ENCODE data around the gene LPCAT1. TPM values are rescaled to one million over a fixed set of nuclear protein-coding genes. Genes with fewer than 3 reads are reported as not detected.
A peak's percentile ranks its signal among the peaks of the same experiment; 100 is the strongest.

The LPCAT1 gene
- total and polyA plus RNA-seq, 5 donors from 2014 or later = 21.4 to 34.7 (median 25.6) TPM

DNA sequence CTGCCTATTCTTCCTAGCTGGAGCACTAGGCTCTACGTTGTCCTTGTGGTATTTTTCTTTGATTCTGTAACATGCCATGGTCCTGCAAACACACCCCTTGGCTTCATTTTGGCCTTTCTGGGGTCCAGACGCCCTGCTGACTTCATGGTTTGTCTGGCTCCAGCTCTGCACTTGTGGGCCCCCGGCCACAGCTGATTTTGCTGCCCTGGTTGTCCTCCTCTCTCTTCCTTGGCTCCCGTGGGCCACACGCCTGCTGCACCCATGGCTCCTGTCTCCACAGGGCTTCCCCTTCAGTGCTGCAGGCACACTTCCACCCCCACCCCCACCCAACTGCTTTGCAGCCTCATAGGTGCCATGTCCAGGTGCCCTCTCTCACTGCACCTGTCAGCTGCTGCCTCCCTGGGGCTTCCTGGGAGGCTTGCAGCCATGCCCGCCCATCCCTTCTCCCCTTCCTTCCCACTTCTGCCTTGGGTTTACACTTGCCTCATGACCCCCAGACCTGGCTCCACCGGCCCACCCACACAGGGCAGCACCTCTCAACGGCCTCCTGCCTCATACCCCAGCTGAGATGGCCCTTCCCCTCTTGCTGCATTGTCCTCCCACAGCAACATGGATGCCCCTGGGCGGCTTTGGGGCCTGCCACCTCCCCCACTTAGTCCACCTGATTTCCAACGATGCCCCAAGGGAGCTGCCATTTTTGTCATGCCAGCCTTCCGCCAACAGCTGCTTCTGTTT, 104.1 kb downstream of the LPCAT1 start:
- Mint-ChIP-seq H3K27ac (no peak overlapping the region), H3K9me3 (peaks cover 0 to 3% (median 0%) of the 10 kb centered on the region in 7 donors), H3K36me3 (no peaks in the 10 kb centered on the region), H3K4me3 (no peak overlapping the region), H3K4me1 (peaks cover 0 to 5% (median 0%) of the 10 kb centered on the region in 4 donors), H3K27me3 (no peaks in the 10 kb centered on the region)
- Histone ChIP-seq H3K27me3 (ENCODE audit: control insufficient read depth, insufficient read depth, low read length) (no peaks in the 10 kb centered on the region), H3K9me3 (ENCODE audit: control insufficient read depth in 2 of 2, low read length in 2 of 2) (no peaks in the 10 kb centered on the region), H3K4me1 (ENCODE audit: control insufficient read depth, insufficient read depth, low read length, poor library complexity, severe bottlenecking) (no peaks in the 10 kb centered on the region), H3K27ac (ENCODE audit: insufficient read depth, low read length, poor library complexity, severe bottlenecking) (no peak overlapping the region), H3K36me3 (ENCODE audit: control insufficient read depth, insufficient read depth, low read length) (no peaks in the 10 kb centered on the region), H3K4me3 (ENCODE audit: low read depth, low read length) (no peak overlapping the region)
- DNase-seq (no peak), ATAC-seq (ENCODE audit: low read depth in 2 of 2) (no peak)

DNA sequence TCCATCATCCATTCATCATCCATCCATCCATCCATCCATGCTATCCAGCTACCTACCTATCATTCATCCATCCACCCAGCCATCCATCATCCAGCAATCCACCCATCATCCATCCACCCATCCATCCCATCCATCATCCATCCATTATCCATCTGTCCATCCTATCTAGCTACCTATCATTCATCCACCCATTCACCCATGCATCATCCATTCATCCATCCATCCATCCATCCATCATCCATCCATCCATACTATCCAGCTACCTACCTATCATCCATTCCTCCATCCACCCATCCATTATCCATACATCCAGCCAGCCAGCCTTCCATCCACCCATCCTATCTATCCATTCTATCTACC, 104.9 kb downstream of the LPCAT1 start:
- Histone ChIP-seq H3K9me3 (ENCODE audit: control insufficient read depth in 2 of 2, low read length in 2 of 2) (no peaks in the 10 kb centered on the region), H3K4me1 (ENCODE audit: control insufficient read depth, insufficient read depth, low read length, poor library complexity, severe bottlenecking) (no peaks in the 10 kb centered on the region), H3K27ac (ENCODE audit: insufficient read depth, low read length, poor library complexity, severe bottlenecking) (no peak overlapping the region), H3K27me3 (ENCODE audit: control insufficient read depth, insufficient read depth, low read length) (no peaks in the 10 kb centered on the region), H3K4me3 (ENCODE audit: low read depth, low read length) (no peak overlapping the region), H3K36me3 (ENCODE audit: control insufficient read depth, insufficient read depth, low read length) (no peaks in the 10 kb centered on the region)
- DNase-seq = no peak
- ATAC-seq (ENCODE audit: low read depth in 2 of 2) = no peak
- Mint-ChIP-seq H3K4me1 (peaks cover 0 to 5% (median 0%) of the 10 kb centered on the region in 4 donors), H3K27ac (no peak overlapping the region), H3K4me3 (no peak overlapping the region), H3K27me3 (no peaks in the 10 kb centered on the region), H3K9me3 (peaks cover 0 to 3% (median 0%) of the 10 kb centered on the region in 7 donors), H3K36me3 (no peaks in the 10 kb centered on the region)

DNA sequence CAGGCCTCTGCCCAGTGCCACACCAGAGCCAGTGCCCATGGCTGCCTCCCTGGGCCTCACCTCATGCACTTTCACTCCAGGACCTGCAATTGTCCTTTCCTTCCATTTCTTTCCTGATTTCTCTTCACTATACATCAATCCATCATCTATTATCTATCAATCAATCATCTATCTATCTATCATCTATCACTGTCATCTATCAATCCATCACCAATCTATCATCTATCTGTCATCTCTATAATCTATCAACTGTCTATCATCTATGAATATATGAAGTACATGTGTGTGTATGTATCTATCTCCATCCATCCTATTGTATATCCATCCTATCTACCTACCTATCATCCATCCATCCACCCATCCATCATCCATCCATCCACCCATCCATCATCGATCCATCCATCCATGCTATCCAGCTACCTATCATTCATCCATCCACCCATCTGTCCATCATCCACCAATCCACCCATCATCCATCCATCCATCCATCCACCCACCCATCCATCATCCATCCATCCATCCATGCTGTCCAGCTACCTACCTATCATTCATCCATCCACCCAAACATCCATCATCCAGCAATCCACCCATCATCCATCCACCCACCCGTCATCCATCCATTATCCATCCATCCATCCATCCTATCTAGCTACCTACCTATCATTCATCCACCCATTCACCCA, 105.4 kb downstream of the LPCAT1 start:
- Mint-ChIP-seq H3K27ac (no peak overlapping the region), H3K27me3 (no peaks in the 10 kb centered on the region), H3K4me3 (no peak overlapping the region), H3K36me3 (no peaks in the 10 kb centered on the region), H3K4me1 (peaks cover 0 to 5% (median 0%) of the 10 kb centered on the region in 4 donors), H3K9me3 (peaks cover 0 to 3% (median 0%) of the 10 kb centered on the region in 7 donors)
- Histone ChIP-seq H3K4me3 (ENCODE audit: low read depth, low read length) (no peak overlapping the region), H3K36me3 (ENCODE audit: control insufficient read depth, insufficient read depth, low read length) (no peaks in the 10 kb centered on the region), H3K9me3 (ENCODE audit: control insufficient read depth in 2 of 2, low read length in 2 of 2) (no peaks in the 10 kb centered on the region), H3K27me3 (ENCODE audit: control insufficient read depth, insufficient read depth, low read length) (no peaks in the 10 kb centered on the region), H3K4me1 (ENCODE audit: control insufficient read depth, insufficient read depth, low read length, poor library complexity, severe bottlenecking) (no peaks in the 10 kb centered on the region), H3K27ac (ENCODE audit: insufficient read depth, low read length, poor library complexity, severe bottlenecking) (no peak overlapping the region)
- ATAC-seq (ENCODE audit: low read depth in 2 of 2) (no peak), DNase-seq (no peak)

DNA sequence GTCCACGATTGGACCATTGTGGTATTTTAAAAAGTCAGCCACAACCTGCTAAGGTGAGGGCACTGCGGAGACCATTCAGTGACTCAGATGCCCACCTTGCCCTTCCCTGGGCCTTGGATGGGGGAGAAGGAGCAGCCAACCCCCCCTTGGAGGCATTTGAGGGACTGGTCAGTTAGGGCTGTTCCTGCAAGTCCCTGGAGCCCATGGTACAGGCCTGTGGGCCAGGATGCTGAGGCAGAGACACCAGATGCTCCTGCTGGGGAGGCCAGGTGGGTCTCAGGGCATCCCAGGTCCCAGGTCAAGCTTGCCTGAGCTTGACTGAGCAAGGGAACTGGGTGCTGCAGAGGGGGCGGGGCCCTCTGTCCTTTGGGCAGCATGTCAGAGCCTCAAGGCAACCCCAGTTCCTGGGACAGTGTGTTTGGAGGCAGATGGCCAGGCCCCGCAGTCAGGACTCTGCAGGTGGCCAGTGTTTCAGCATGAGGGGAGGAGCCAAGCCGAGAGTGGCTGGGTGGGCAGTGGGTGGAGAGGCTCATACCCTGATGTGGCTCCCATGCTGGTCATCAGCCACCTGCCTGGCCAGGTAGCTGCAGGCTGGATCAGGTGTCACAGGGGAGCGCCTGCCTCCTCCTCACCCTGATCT, 106.1 kb downstream of the LPCAT1 start:
- H3K4me1 ChIP-seq (ENCODE audit: control insufficient read depth, insufficient read depth, low read length, poor library complexity, severe bottlenecking) = no peaks in the 10 kb centered on the region
- Mint-ChIP-seq H3K4me1 (peaks cover 0 to 5% (median 0%) of the 10 kb centered on the region in 4 donors), H3K27me3 (no peaks in the 10 kb centered on the region), H3K27ac (no peak overlapping the region), H3K4me3 (no peak overlapping the region), H3K36me3 (no peaks in the 10 kb centered on the region), H3K9me3 (peaks cover 0 to 3% (median 0%) of the 10 kb centered on the region in 7 donors)
- H3K9me3 ChIP-seq (ENCODE audit: control insufficient read depth in 2 of 2, low read length in 2 of 2) = no peaks in the 10 kb centered on the region
- DNase-seq = no peak
- no peaks in the 10 kb centered on the region for H3K27me3 ChIP-seq (ENCODE audit: control insufficient read depth, insufficient read depth, low read length)
- no peaks in the 10 kb centered on the region for H3K36me3 ChIP-seq (ENCODE audit: control insufficient read depth, insufficient read depth, low read length)
- no peak overlapping the region for H3K4me3 ChIP-seq (ENCODE audit: low read depth, low read length)
- H3K27ac ChIP-seq (ENCODE audit: insufficient read depth, low read length, poor library complexity, severe bottlenecking) = no peak overlapping the region
- no peak for ATAC-seq (ENCODE audit: low read depth in 2 of 2)

DNA sequence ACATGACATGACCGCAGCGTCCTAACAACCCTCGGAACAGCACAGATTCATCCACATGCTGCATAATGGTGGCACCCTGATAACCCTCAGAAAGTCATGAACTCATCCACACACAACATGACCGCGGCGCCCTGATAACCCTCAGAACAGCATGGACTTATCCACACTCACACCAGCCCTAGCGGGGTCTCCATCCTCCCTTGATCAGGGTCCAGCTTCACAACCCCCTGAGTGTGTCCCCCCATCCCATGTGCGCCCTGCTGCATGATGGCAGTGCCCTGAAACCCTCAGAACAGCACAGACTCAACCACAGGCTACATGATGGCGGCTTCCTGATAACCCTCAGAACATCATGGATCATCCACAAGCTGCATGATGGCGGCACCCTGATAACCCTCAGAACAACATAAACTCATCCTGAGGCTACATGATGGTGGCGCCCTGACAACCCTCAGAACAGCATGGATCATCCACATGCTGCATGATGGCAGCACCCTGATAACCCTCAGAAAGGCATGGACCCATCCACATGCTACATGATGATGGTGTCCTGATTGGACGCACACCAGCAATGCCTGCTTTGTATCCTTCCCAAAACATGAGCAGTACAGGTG, 106.8 kb downstream of the LPCAT1 start:
- no peak for DNase-seq
- H3K27ac ChIP-seq (ENCODE audit: insufficient read depth, low read length, poor library complexity, severe bottlenecking) = no peak overlapping the region
- ATAC-seq (ENCODE audit: low read depth in 2 of 2) = no peak

DNA sequence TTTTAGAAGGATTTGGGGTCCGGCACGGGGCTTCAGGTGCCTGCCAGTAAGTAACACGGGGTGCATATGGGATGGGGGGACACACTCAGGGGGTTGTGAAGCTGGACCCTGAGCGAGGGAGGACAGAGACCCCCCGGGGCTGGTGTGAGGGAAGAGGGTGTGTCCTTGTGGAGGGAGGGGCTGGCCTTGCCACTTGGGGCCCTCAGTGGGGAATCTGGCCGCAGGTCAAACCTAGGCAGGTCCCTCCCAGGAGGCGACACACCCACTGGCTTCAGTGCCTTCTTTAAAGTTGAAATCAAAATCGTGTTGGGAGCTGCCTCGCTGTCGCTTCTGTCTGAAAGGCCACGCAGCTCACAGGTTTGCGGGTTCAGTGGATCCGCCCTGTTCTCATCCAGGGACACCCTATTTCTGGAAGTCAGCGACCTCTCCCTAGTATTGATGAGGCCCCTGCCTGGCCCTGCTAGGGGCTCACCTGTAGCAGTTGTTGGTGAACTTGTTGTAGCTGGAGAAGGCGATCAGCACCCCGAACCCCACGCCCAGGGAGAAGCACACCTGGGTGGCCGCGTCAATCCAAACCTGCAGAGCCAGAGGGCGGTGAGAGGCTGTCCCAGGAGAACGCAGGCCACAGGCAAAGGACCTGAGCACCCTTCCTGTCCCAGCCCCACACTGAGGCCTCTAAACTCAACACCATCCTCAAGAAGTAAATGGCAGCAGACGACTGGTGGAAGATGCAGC, 108.0 kb downstream of the LPCAT1 start:
- H3K27me3 Mint-ChIP-seq = no peaks in the 10 kb centered on the region
- no peak overlapping the region for H3K27ac Mint-ChIP-seq
- no peaks in the 10 kb centered on the region for H3K36me3 ChIP-seq (ENCODE audit: control insufficient read depth, insufficient read depth, low read length)
- no peaks in the 10 kb centered on the region for H3K9me3 ChIP-seq (ENCODE audit: control insufficient read depth in 2 of 2, low read length in 2 of 2)
- ATAC-seq (ENCODE audit: low read depth in 2 of 2) = no peak
- no peak overlapping the region for H3K4me3 ChIP-seq (ENCODE audit: low read depth, low read length)
- no peaks in the 10 kb centered on the region for H3K27me3 ChIP-seq (ENCODE audit: control insufficient read depth, insufficient read depth, low read length)
- no peaks in the 10 kb centered on the region for H3K36me3 Mint-ChIP-seq
- peaks cover 0 to 2% (median 0%) of the 10 kb centered on the region in 7 donors for H3K9me3 Mint-ChIP-seq
- H3K4me1 ChIP-seq (ENCODE audit: control insufficient read depth, insufficient read depth, low read length, poor library complexity, severe bottlenecking) = no peaks in the 10 kb centered on the region
- H3K27ac ChIP-seq (ENCODE audit: insufficient read depth, low read length, poor library complexity, severe bottlenecking) = no peak overlapping the region
- no peak overlapping the region for H3K4me3 Mint-ChIP-seq
- no peak for DNase-seq
- H3K4me1 Mint-ChIP-seq = peaks cover 0 to 5% (median 0%) of the 10 kb centered on the region in 4 donors

More for the DNA sequence above, 106.8 kb downstream of the LPCAT1 start:
- peaks cover 0 to 5% (median 0%) of the 10 kb centered on the region in 4 donors for H3K4me1 Mint-ChIP-seq
- no peaks in the 10 kb centered on the region for H3K27me3 Mint-ChIP-seq
- no peaks in the 10 kb centered on the region for H3K9me3 ChIP-seq (ENCODE audit: control insufficient read depth in 2 of 2, low read length in 2 of 2)
- H3K4me1 ChIP-seq (ENCODE audit: control insufficient read depth, insufficient read depth, low read length, poor library complexity, severe bottlenecking) = no peaks in the 10 kb centered on the region
- no peaks in the 10 kb centered on the region for H3K36me3 ChIP-seq (ENCODE audit: control insufficient read depth, insufficient read depth, low read length)
- H3K27me3 ChIP-seq (ENCODE audit: control insufficient read depth, insufficient read depth, low read length) = no peaks in the 10 kb centered on the region
- H3K9me3 Mint-ChIP-seq = peaks cover 0 to 5% (median 0%) of the 10 kb centered on the region in 7 donors
- H3K27ac Mint-ChIP-seq = peak overlapping the region in 1 of 3 donors; percentile 16
- no peaks in the 10 kb centered on the region for H3K36me3 Mint-ChIP-seq
- H3K4me3 Mint-ChIP-seq = no peak overlapping the region
- no peak overlapping the region for H3K4me3 ChIP-seq (ENCODE audit: low read depth, low read length)

DNA sequence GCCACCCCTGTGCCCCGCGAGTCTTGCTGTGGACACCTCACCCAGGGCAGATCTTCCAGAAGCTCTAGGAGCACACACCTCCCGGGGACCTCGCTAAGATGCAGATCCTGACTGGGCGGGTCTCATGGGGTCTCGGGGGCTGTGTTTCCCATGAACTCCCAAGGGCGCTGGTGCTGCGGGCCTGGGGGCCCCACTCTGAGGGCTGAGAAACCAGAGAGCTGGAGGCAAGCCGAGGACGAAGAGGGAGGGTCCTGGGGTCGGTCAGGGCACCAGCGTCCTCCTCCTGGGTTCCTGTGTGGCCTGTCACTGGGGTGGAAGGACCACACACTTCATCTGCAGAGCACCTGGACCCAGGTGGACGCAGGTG, 108.7 kb downstream of the LPCAT1 start:
- no peak for DNase-seq
- Histone ChIP-seq H3K9me3 (ENCODE audit: control insufficient read depth in 2 of 2, low read length in 2 of 2) (no peaks in the 10 kb centered on the region), H3K27me3 (ENCODE audit: control insufficient read depth, insufficient read depth, low read length) (no peaks in the 10 kb centered on the region), H3K36me3 (ENCODE audit: control insufficient read depth, insufficient read depth, low read length) (no peaks in the 10 kb centered on the region), H3K27ac (ENCODE audit: insufficient read depth, low read length, poor library complexity, severe bottlenecking) (no peak overlapping the region), H3K4me1 (ENCODE audit: control insufficient read depth, insufficient read depth, low read length, poor library complexity, severe bottlenecking) (no peaks in the 10 kb centered on the region), H3K4me3 (ENCODE audit: low read depth, low read length) (no peak overlapping the region)
- Mint-ChIP-seq H3K27ac (peak overlapping the region in 1 of 3 donors; percentile 56), H3K4me3 (no peak overlapping the region), H3K27me3 (no peaks in the 10 kb centered on the region), H3K36me3 (no peaks in the 10 kb centered on the region), H3K9me3 (peaks cover 0 to 2% (median 0%) of the 10 kb centered on the region in 7 donors), H3K4me1 (peaks cover 0 to 5% (median 0%) of the 10 kb centered on the region in 4 donors)
- no peak for ATAC-seq (ENCODE audit: low read depth in 2 of 2)
